H1 (cell line): ENCODE data around the gene KCNQ2. TPM values are rescaled to one million over a fixed set of nuclear protein-coding genes. Genes with fewer than 3 reads are reported as not detected.
A peak's percentile ranks its signal among the peaks of the same experiment; 100 is the strongest.

Experiments used
- CTCF ChIA-PET: fragments of 300-600 bp; sonication (Branson Sonifier 250); formaldehyde crosslinking; loops from one replicate; lab custom pipeline; 2021; ENCODE audit not compliant: partially characterized antibody; lab: Charles Lee
- POLR2A ChIA-PET: fragments of 300-600 bp; sonication (Branson Sonifier 250); formaldehyde crosslinking; loops from one replicate; lab custom pipeline; 2021; ENCODE audit warnings: inconsistent platforms; ENCODE audit not compliant: partially characterized antibody; lab: Charles Lee
- DNase-seq, 2 experiments: peaks; one replicate each; pipeline versions ENCODE4 v3.0.0 to v3.0.0-alpha.2; 2010 to 2022; ENCODE audit warnings: low spot score in 2 of 2, low read depth in 1 of 2, mixed read lengths in 1 of 2
- FAIRE-seq: peaks from 2 replicates; lab custom pipeline; 2011; peaks lifted over from hg19 to GRCh38; lab: Jason Lieb, UNC
- H2AFZ ChIP-seq: 2 replicates; pipeline ENCODE4 v1.8.1; 2012; ENCODE audit warnings: low read length, inconsistent platforms
- H2AK5ac ChIP-seq: 2 replicates; pipeline ENCODE4 v1.6.1; 2013; ENCODE audit warnings: low read depth, low read length
- H2BK120ac ChIP-seq: replicated peaks from 2 replicates; pipeline ENCODE3; 2013; ENCODE audit warnings: low read depth, low read length, inconsistent platforms
- H2BK12ac ChIP-seq: 2 replicates; pipeline ENCODE4 v1.6.1; 2013; ENCODE audit warnings: low read depth, low read length
- H2BK15ac ChIP-seq: 2 replicates; pipeline ENCODE4 v1.6.1; 2013; ENCODE audit warnings: low read length
- H2BK20ac ChIP-seq: 2 replicates; pipeline ENCODE4 v1.6.1; 2013; ENCODE audit warnings: low read length
- H2BK5ac ChIP-seq: 2 replicates; pipeline ENCODE4 v1.6.1; 2013; ENCODE audit warnings: low read depth, low read length
- H3K14ac ChIP-seq: 2 replicates; pipeline ENCODE4 v1.6.1; 2013; ENCODE audit warnings: inconsistent platforms; ENCODE audit not compliant: insufficient read length
- H3K18ac ChIP-seq: 2 replicates; pipeline ENCODE4 v1.6.1; 2013; ENCODE audit warnings: low read length; ENCODE audit errors: extremely low read depth
- H3K23ac ChIP-seq: 2 replicates; pipeline ENCODE4 v1.6.1; 2013; ENCODE audit warnings: inconsistent platforms; ENCODE audit not compliant: insufficient read length
- H3K23me2 ChIP-seq: 2 replicates; pipeline ENCODE4 v1.6.1; 2013; ENCODE audit warnings: low read depth, low read length
- H3K27ac ChIP-seq: 2 replicates; pipeline ENCODE4 v1.6.1; 2011; ENCODE audit warnings: low read depth, low read length, inconsistent platforms
- H3K27me3 ChIP-seq, 4 experiments: replicated peaks in 1 of 4; 1 replicate in 1 of 4; 2 replicates in 3 of 4; pipeline versions ENCODE4 v1.6.1 to v1.8.1; 2011 to 2013; ENCODE audit warnings: low read length in 3 of 4, mild to moderate bottlenecking in 3 of 4, inconsistent platforms in 2 of 4, mixed read lengths in 2 of 4, moderate library complexity in 1 of 4; ENCODE audit not compliant: control insufficient read depth in 3 of 4, insufficient read depth in 3 of 4; ENCODE audit errors: extremely low read depth in 1 of 4
- H3K36me3 ChIP-seq, 4 experiments: 2 replicates each; pipeline versions ENCODE4 v1.6.1 to v1.8.1; 2011 to 2013; ENCODE audit warnings: mild to moderate bottlenecking in 4 of 4, low read length in 3 of 4, moderate library complexity in 2 of 4, control low read depth in 1 of 4, inconsistent platforms in 1 of 4; ENCODE audit not compliant: insufficient read depth in 4 of 4, control insufficient read depth in 2 of 4
- H3K4ac ChIP-seq: replicated peaks from 2 replicates; pipeline ENCODE3; 2013; ENCODE audit warnings: low read length, low read depth, mixed read lengths, inconsistent platforms; ENCODE audit not compliant: insufficient read length
- H3K4me1 ChIP-seq, 4 experiments: replicated peaks in 1 of 4; 1 replicate in 1 of 4; 2 replicates in 3 of 4; pipeline versions ENCODE4 v1.6.1 to v1.8.1; 2011 to 2013; ENCODE audit warnings: low read length in 3 of 4, inconsistent platforms in 2 of 4, mixed read lengths in 1 of 4; ENCODE audit not compliant: insufficient read depth in 4 of 4, control insufficient read depth in 3 of 4
- H3K4me2 ChIP-seq, 2 experiments: 2 replicates each; pipeline versions ENCODE4 v1.6.1 to v1.8.1; 2011 to 2013; ENCODE audit warnings: low read depth in 2 of 2, low read length in 2 of 2, control low read depth in 1 of 2, inconsistent platforms in 1 of 2, mild to moderate bottlenecking in 1 of 2; ENCODE audit not compliant: insufficient read depth in 1 of 2
- H3K4me3 ChIP-seq, 4 experiments: fragments of 200-600, 300-600 bp in 1 of 4; sonication (generic), shearing (Covaris generic), sonication (Bioruptor Twin) in 1 of 4; 2 replicates each; pipeline versions ENCODE4 v1.5.1 to v1.8.1; 2011 to 2016; ENCODE audit warnings: low read length in 4 of 4, low read depth in 3 of 4, control low read depth in 2 of 4, inconsistent platforms in 2 of 4, mild to moderate bottlenecking in 2 of 4, mixed read lengths in 1 of 4, moderate library complexity in 1 of 4; ENCODE audit not compliant: insufficient read depth in 2 of 4; ENCODE audit errors: extremely low read depth in 1 of 4
- H3K56ac ChIP-seq: replicated peaks from 2 replicates; pipeline ENCODE3; 2013; ENCODE audit warnings: low read depth, mild to moderate bottlenecking, mixed read lengths, low read length, inconsistent platforms; ENCODE audit not compliant: insufficient read length
- H3K79me1 ChIP-seq: 2 replicates; pipeline ENCODE4 v1.6.1; 2013; ENCODE audit warnings: low read depth, low read length, control low read depth
- H3K79me2 ChIP-seq, 2 experiments: 2 replicates each; pipeline versions ENCODE4 v1.6.1 to v1.8.1; 2012 to 2013; ENCODE audit warnings: low read length in 2 of 2, mild to moderate bottlenecking in 2 of 2, inconsistent platforms in 1 of 2; ENCODE audit not compliant: insufficient read depth in 2 of 2, control insufficient read depth in 1 of 2
- H3K9ac ChIP-seq, 4 experiments: replicated peaks in 1 of 4; 1 replicate in 1 of 4; 2 replicates in 3 of 4; pipeline versions ENCODE4 v1.6.1 to v1.8.1; 2011 to 2013; ENCODE audit warnings: low read depth in 3 of 4, low read length in 3 of 4, control low read depth in 2 of 4, mild to moderate bottlenecking in 2 of 4, moderate library complexity in 2 of 4, inconsistent platforms in 1 of 4; ENCODE audit errors: extremely low read depth in 1 of 4
- H3K9me3 ChIP-seq, 2 experiments: 2 replicates each; pipeline versions ENCODE4 v1.6.1 to v1.8.1; 2012 to 2013; ENCODE audit warnings: mild to moderate bottlenecking in 2 of 2, moderate library complexity in 2 of 2, control low read depth in 1 of 2, inconsistent platforms in 1 of 2, low read depth in 1 of 2, low read length in 1 of 2, mixed read lengths in 1 of 2; ENCODE audit not compliant: insufficient read depth in 2 of 2
- H4K20me1 ChIP-seq, 2 experiments: replicated peaks in 1 of 2; 2 replicates each; pipeline versions ENCODE3 to v1.8.1; 2011 to 2013; ENCODE audit warnings: inconsistent platforms in 2 of 2, low read length in 2 of 2, mild to moderate bottlenecking in 1 of 2; ENCODE audit not compliant: insufficient read depth in 2 of 2, control insufficient read depth in 1 of 2
- H4K5ac ChIP-seq: 2 replicates; pipeline ENCODE4 v1.6.1; 2013; ENCODE audit warnings: low read length, low read depth, mixed read lengths, inconsistent platforms; ENCODE audit not compliant: insufficient read length
- H4K8ac ChIP-seq: 2 replicates; pipeline ENCODE4 v1.8.0; 2013; ENCODE audit warnings: mild to moderate bottlenecking, moderate library complexity, low read length, inconsistent platforms; ENCODE audit not compliant: insufficient read depth; ENCODE audit errors: extremely low read depth
- H4K91ac ChIP-seq: replicated peaks from 2 replicates; pipeline ENCODE3; 2013; ENCODE audit warnings: low read length, mixed read lengths, inconsistent platforms; ENCODE audit not compliant: insufficient read length
- FOSL1 ChIP-seq: IDR thresholded peaks from 2 replicates; pipeline ENCODE4 v1.6.1; 2011; ENCODE audit warnings: mild to moderate bottlenecking, low read depth, low read length, moderate library complexity; ENCODE audit not compliant: insufficient read depth
- POLR2A ChIP-seq, 2 experiments: IDR thresholded peaks; 1 replicate in 1 of 2; 2 replicates in 1 of 2; pipeline ENCODE4 v1.6.1; 2011; ENCODE audit warnings: low read depth in 2 of 2, low read length in 2 of 2, mild to moderate bottlenecking in 2 of 2; ENCODE audit errors: control extremely low read depth in 1 of 2
- POU5F1 ChIP-seq: IDR thresholded peaks from 2 replicates; pipeline ENCODE4 v1.6.1; 2011; ENCODE audit warnings: low read depth, mild to moderate bottlenecking, low read length, moderate library complexity
- YY1 ChIP-seq: IDR thresholded peaks from 2 replicates; pipeline ENCODE4 v1.6.1; 2011; ENCODE audit warnings: low read depth, mild to moderate bottlenecking, low read length
- WGBS, 2 experiments: shearing (Covaris generic) in 1 of 2; methylation state at CpG; one replicate each; pipeline versions ENCODE4 v1.1.6 to v1.1.7; 2013 to 2015; ENCODE audit warnings: low lambda C conversion rate in 2 of 2, mixed read lengths in 2 of 2, inconsistent platforms in 1 of 2, low coverage in 1 of 2, missing lambda C conversion rate in 1 of 2; ENCODE audit not compliant: insufficient replicate concordance in 2 of 2, insufficient coverage in 1 of 2, insufficient read length in 1 of 2; ENCODE audit errors: extremely low coverage in 1 of 2, missing lambda C conversion rate in 1 of 2; 5-methylcytosine and 5-hydroxymethylcytosine counted together
- polyA plus RNA-seq, 7 experiments: library from polyadenylated mRNA; depleted of rRNA in 3 of 7; stranded (reverse) in 5 of 7; unstranded in 2 of 7; fragments of >200 nt in 5 of 7; fragments of 200-250 nt in 2 of 7; gene quantifications; 1 replicate in 5 of 7; 2 replicates in 1 of 7; 4 replicates in 1 of 7; pipeline versions ENCODE4 v1.2.1 to v1.2.3, GENCODE V29; 2011 to 2013; ENCODE audit warnings: missing spikeins in 2 of 7, mixed read lengths in 2 of 7
- total RNA-seq: library from RNA; stranded (reverse); fragmentation: NEBNext Ultra II Directional; extraction: Animal tissue kit (Norgen Biotek cat#: 25700); gene quantifications from 2 replicates; pipeline ENCODE4 v1.2.1, GENCODE V29; 2021

KCNQ2 gene
- total and polyA plus RNA-seq, 2 of the 8 experiments (the other 6 are each of a cell fraction or from before 2014, with no cell fraction given) = 82.6 to 243 TPM

GRCh38 chr20:63407928-63408683 is 64.3 kb downstream of the KCNQ2 start:
- Histone ChIP-seq H3K4me2 (no peak overlapping the region), H3K27me3 (no peaks in the 10 kb centered on the region), H2AFZ (no peak overlapping the region), H3K4me3 (no peak overlapping the region), H2BK12ac (no peak overlapping the region), H2BK5ac (no peak overlapping the region), H4K91ac (peak overlapping the region; percentile 17), H3K9ac (no peak overlapping the region), H4K20me1 (peaks cover 0 to 4% of the 10 kb centered on the region in 2 experiments), H2BK120ac (no peak overlapping the region), H3K9me3 (no peaks in the 10 kb centered on the region), H3K4ac (no peak overlapping the region), H3K79me1 (no peaks in the 10 kb centered on the region), H4K8ac (peak overlapping the region; percentile 59; the same call in 1 of the 2 replicates), H3K79me2 (no peaks in the 10 kb centered on the region), H3K23me2 (peaks cover 4% of the 10 kb centered on the region; the same call in 1 of the 2 replicates)
- CTCF ChIA-PET = interaction anchor here (1.2 to 2.5 kb wide), 2 partner anchors 8 to 31 kb away, joined by 3 to 8 read pairs; no protein-coding TSS in a partner anchor
- DNase-seq = no peak
- POLR2A ChIA-PET = no interaction called here
- WGBS, 2 experiments = 96% methylated on average over 14 of the region's 27 CpGs; no CpG with 5 or more reads in 1 of the 2 experiments
- TF ChIP-seq YY1 (no peak), POU5F1 (no peak), POLR2A (IDR thresholded peaks at IDR 0.05; ENCODE audit: control extremely low read depth in 1 of 2, low read depth in 2 of 2, low read length in 2 of 2) (no peak), FOSL1 (no peak)
- TF ChIP-seq, all 59 proteins: peak for 0
- H2BK20ac ChIP-seq = no peak overlapping the region
- H2BK15ac ChIP-seq = no peak overlapping the region; the same call in 1 of the 2 replicates
- no peak overlapping the region for H3K27ac ChIP-seq
- no peak overlapping the region for H4K5ac ChIP-seq
- no peak for FAIRE-seq
- no peak overlapping the region for H3K14ac ChIP-seq
- H2AK5ac ChIP-seq = no peak overlapping the region
- peaks cover 4 to 25% (median 14%) of the 10 kb centered on the region in 4 experiments; a peak in 5 of 7 replicates for H3K4me1 ChIP-seq
- H3K18ac ChIP-seq = no peak overlapping the region
- no peak overlapping the region for H3K23ac ChIP-seq
- H3K36me3 ChIP-seq = no peaks in the 10 kb centered on the region
- no peak overlapping the region for H3K56ac ChIP-seq
